Fibroblast of gingiva (primary cell): ENCODE data around the gene CYP1A1.

Source experiments
- DNase-seq: peaks from one replicate; pipeline ENCODE4 v3.0.0-alpha.2; 2011; ENCODE audit warnings: low read depth

The CYP1A1 gene

DNA sequence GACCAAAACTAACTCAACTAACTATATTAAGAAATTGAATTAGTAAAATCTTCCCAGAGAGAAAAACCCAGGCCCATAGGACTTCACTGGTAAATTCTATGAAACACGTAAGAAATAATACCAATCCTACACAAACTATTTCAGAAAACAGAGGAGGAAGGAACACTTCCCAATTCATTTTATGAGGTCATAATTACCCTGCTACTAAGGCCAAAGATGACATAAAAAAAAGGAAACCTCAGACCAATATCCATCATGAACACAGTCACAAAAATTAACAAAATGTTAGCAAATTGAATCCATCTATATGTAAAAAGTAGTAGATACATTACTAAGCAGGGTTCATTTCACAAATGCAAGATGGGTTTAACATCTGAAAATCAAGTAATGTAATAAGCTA, 33.0 kb downstream of the CYP1A1 start:
- no peak for DNase-seq

GRCh38 chr15:74683758-74684157, 41.6 kb downstream of the CYP1A1 start:
- no peak for DNase-seq

DNA sequence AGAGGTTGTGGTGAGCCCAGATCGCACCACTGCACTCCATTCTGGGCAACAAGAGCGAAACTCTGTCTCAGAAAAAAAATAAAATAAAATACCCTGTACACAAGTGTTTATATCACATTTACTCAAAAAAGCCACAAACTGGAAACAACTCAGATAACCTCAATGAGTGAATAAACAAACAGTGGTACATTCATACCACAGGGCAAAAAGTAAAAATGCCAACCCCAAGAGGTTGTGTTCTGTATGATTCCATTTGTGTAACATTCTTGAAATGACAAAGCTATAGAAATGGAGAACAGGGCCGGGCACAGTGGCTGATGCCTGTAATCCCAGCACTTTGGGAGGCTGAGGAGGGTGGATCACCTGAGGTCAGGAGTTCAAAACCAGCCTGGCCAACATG, 42.4 kb downstream of the CYP1A1 start:
- no peak for DNase-seq

DNA sequence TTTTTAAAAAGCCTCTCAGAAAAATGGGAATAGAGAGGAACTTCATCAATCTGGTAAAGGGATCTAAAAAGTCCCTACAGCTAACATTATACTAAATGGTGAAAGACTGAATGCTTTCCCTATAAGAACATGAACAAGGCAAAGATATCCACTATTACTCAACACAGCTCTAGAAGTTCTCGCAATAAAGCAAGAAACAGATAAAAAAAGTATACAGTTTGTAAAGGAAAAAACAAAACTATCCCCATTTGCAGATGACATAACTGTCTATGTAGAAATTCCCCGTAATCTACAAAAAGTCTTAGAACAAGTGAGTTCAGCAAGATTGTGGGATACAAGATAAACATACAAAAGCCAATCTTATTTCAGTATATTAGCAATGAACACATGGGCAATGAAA, 44.9 kb downstream of the CYP1A1 start:
- DNase-seq: no peak

- DNase-seq: no peak
These were observed 48.5 kb downstream of the CYP1A1 start for GRCh38 chr15:74676801-74677200.

DNA sequence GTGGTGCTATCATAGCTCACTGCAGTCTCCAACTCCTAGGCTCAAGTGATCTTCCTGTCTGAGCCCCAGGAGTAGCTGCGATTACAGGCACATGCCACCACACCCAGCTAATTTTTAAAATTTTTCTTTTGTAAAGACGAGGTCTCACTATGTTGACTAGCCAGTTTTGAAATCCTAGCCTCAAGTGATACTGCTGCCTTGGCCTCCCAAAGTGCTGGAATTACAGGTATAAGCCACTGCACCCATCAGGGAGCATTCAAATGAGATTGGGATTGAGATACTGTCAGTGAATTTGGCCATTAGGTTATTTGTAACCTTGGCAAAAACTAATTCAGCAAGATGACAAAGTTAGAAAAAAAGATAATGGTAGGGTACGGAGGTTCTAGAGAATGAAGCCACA, 51.2 kb downstream of the CYP1A1 start:
- no peak for DNase-seq

- DNase-seq: no peak
These were observed 55.7 kb downstream of the CYP1A1 start for GRCh38 chr15:74669627-74670026.
